ENCODE data around the gene NLRC3.

DNA sequence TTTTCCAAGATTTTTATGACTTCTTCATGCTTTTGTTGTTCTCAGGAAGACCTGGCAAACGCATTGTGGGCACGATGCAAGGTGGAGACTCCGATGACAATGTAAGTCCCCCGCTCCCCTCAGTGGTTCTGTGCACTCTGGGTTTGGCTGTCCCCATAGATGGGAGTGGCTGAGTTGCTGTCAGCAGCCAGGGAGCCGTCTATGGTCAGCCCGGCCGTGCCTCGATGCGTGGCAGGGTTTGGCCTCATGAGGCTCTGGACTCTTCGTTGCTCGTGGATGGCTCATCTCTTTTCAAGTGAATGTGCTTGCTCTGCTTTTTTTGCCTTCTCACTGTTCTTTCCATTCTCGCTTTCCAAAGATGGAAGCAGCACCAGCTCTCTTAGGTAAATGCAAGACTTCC, 44.5 kb downstream of the NLRC3 start:
- TF ChIP-seq, protein P1, sequence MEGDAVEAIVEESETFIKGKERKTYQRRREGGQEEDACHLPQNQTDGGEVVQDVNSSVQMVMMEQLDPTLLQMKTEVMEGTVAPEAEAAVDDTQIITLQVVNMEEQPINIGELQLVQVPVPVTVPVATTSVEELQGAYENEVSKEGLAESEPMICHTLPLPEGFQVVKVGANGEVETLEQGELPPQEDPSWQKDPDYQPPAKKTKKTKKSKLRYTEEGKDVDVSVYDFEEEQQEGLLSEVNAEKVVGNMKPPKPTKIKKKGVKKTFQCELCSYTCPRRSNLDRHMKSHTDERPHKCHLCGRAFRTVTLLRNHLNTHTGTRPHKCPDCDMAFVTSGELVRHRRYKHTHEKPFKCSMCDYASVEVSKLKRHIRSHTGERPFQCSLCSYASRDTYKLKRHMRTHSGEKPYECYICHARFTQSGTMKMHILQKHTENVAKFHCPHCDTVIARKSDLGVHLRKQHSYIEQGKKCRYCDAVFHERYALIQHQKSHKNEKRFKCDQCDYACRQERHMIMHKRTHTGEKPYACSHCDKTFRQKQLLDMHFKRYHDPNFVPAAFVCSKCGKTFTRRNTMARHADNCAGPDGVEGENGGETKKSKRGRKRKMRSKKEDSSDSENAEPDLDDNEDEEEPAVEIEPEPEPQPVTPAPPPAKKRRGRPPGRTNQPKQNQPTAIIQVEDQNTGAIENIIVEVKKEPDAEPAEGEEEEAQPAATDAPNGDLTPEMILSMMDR (IDR thresholded peaks at IDR 0.05; ENCODE audit: low read depth, low read length, missing input control), result no peak
- no peak for TF ChIP-seq YY1 (IDR thresholded peaks at IDR 0.05)
- TF ChIP-seq, protein P2, sequence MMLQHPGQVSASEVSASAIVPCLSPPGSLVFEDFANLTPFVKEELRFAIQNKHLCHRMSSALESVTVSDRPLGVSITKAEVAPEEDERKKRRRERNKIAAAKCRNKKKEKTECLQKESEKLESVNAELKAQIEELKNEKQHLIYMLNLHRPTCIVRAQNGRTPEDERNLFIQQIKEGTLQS (IDR thresholded peaks at IDR 0.05), result no peak
